ENCODE results near the gene APOB. TPM values are rescaled to one million over a fixed set of nuclear protein-coding genes. Genes with fewer than 3 reads are reported as not detected.

APOB gene
- total RNA-seq, 1 experiment from 2014 or later, result not detected

DNA sequence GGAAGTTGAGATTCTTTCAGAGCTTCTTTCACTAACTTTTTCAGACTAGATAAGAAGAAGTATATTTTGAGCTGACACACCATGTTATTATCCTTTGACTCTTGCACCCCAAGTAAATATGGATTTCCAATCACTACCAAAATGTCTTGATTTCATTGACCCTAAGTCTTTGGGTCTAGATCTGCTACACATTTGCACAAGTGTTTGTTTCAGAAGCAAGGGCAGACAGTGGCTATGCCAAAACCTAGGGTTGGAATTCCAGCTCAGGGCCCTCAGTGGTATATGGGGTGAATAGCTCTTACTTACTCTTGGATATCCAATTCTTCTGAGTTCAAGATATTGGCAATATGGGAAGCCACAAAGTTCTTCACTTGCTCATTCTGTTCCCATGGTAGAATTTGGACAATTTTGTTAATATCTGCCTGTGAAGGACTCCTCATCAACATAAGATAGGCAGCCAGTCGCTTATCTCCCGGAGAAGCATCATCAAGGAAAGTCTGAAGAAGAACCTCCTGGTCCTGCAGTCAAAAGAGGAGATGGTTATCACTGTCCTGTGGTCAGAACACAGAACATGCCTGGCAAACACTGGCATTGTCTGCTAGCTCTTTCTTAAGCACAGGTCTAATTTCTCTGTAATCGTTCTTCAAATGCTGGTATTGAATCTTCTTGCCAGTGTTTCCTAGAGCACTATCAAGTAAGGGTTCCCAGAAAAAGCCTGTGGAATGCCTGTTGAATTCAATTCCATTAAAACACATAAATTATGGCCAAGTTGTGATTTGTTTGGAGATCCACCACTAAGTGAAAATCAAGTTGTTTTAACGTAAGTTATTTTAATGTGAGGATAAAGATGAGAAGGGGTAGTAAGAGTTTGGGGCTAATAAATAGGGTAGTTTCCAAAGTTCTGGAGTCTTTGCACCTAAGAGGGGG is 15.6 kb downstream of the APOB start:
- no peak for DNase-seq (ENCODE audit: low spot score)
- intact Hi-C loops (cut with micrococcal nuclease; ENCODE audit: unreplicated experiment), result loop anchor here (5.0 kb wide), 1 partner anchor 366 kb away; no protein-coding TSS in a partner anchor
- Histone ChIP-seq H3K9me3 (ENCODE audit: low read depth, low read length, poor library complexity, severe bottlenecking) (no peaks in the 10 kb centered on the region), H3K27me3 (replicated peaks; ENCODE audit: insufficient read depth, low read depth, low read length, poor library complexity) (peaks cover 49% of the 10 kb centered on the region), H3K36me3 (ENCODE audit: insufficient read depth, low read length, poor library complexity, severe bottlenecking) (no peaks in the 10 kb centered on the region), H3K27ac (ENCODE audit: low read depth, low read length, poor library complexity, severe bottlenecking) (no peak overlapping the region), H3K4me1 (ENCODE audit: insufficient read depth, low read length, poor library complexity, severe bottlenecking) (no peaks in the 10 kb centered on the region), H3K4me3 (ENCODE audit: low read depth, low read length, poor library complexity, severe bottlenecking) (no peak overlapping the region)
- POLR2A ChIA-PET (ENCODE audit: low non-redundant PET), result no interaction called here
- TF ChIP-seq CTCF (conservative IDR thresholded peaks at IDR 0.05; ENCODE audit: low read depth, low read length) (no peak), EZH2 (IDR thresholded peaks at IDR 0.05; ENCODE audit: borderline replicate concordance, low read depth, low read length, poor library complexity, severe bottlenecking) (no peak)
- no TSS peak for BruUV-seq (replicated peaks)
- CTCF ChIA-PET, result no interaction called here

DNA sequence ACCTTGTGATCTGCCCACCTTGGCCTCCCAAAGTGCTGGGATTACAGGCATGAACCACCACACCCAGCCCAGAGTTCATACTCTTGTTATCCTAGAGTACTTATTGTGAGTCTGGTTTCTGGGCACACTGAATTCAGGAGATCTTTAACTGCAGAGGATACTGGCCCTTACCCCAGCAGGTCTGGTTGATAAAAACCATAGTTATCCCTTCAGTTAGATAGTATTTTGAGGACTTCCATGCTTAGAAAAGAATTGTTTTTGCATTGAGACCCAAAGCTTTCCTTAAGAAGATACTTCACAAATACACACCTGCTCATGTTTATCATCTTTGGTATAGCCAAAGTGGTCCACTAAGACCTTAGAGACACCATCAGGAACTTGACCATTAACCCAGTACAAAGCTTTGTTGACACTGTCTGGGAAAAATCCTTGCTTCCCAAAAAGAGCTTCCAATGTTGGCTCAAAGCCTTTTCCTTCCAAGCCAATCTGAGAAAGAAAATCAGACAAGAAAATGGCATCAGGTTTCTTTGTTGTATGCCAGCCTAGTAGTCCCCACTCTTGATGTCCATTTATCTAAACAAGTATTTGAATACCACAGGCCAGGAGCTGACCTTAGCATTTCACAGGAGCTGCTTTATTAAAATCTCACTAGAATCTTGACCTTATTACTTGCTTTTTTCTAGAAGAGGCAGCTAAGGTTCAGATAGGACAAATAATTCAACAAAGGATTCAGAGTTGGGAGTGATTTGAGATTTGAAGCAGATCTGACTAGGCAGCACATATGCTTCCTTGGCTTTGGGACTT is 17.2 kb downstream of the APOB start:
- no peak for DNase-seq (ENCODE audit: low spot score)
- TF ChIP-seq EZH2 (IDR thresholded peaks at IDR 0.05; ENCODE audit: borderline replicate concordance, low read depth, low read length, poor library complexity, severe bottlenecking) (no peak), CTCF (conservative IDR thresholded peaks at IDR 0.05; ENCODE audit: low read depth, low read length) (no peak)
- CTCF ChIA-PET, result no interaction called here
- Histone ChIP-seq H3K27ac (ENCODE audit: low read depth, low read length, poor library complexity, severe bottlenecking) (no peak overlapping the region), H3K4me1 (ENCODE audit: insufficient read depth, low read length, poor library complexity, severe bottlenecking) (no peaks in the 10 kb centered on the region), H3K27me3 (replicated peaks; ENCODE audit: insufficient read depth, low read depth, low read length, poor library complexity) (peaks cover 63% of the 10 kb centered on the region), H3K4me3 (ENCODE audit: low read depth, low read length, poor library complexity, severe bottlenecking) (no peak overlapping the region), H3K9me3 (ENCODE audit: low read depth, low read length, poor library complexity, severe bottlenecking) (no peaks in the 10 kb centered on the region), H3K36me3 (ENCODE audit: insufficient read depth, low read length, poor library complexity, severe bottlenecking) (no peaks in the 10 kb centered on the region)
- intact Hi-C loops (cut with micrococcal nuclease; ENCODE audit: unreplicated experiment), result loop anchor here (5.0 kb wide), 1 partner anchor 364 kb away; no protein-coding TSS in a partner anchor
- BruUV-seq (replicated peaks), result no TSS peak
- POLR2A ChIA-PET (ENCODE audit: low non-redundant PET), result no interaction called here

GRCh38 chr2:21025690-21026478 is 18.0 kb downstream of the APOB start:
- H3K9me3 ChIP-seq (ENCODE audit: low read depth, low read length, poor library complexity, severe bottlenecking), result no peaks in the 10 kb centered on the region
- POLR2A ChIA-PET (ENCODE audit: low non-redundant PET), result no interaction called here

More at GRCh38 chr2:21025690-21026478, 18.0 kb downstream of the APOB start:
- Histone ChIP-seq H3K27ac (ENCODE audit: low read depth, low read length, poor library complexity, severe bottlenecking) (no peak overlapping the region), H3K27me3 (replicated peaks; ENCODE audit: insufficient read depth, low read depth, low read length, poor library complexity) (peaks cover 65% of the 10 kb centered on the region), H3K36me3 (ENCODE audit: insufficient read depth, low read length, poor library complexity, severe bottlenecking) (no peaks in the 10 kb centered on the region), H3K4me1 (ENCODE audit: insufficient read depth, low read length, poor library complexity, severe bottlenecking) (no peaks in the 10 kb centered on the region), H3K4me3 (ENCODE audit: low read depth, low read length, poor library complexity, severe bottlenecking) (no peak overlapping the region)
- intact Hi-C loops (cut with micrococcal nuclease; ENCODE audit: unreplicated experiment), result loop anchor here (5.0 kb wide), 1 partner anchor 364 kb away; no protein-coding TSS in a partner anchor
- CTCF ChIA-PET, result no interaction called here
- no peak for DNase-seq (ENCODE audit: low spot score)
- no TSS peak for BruUV-seq (replicated peaks)
- no peak for TF ChIP-seq EZH2 (IDR thresholded peaks at IDR 0.05; ENCODE audit: borderline replicate concordance, low read depth, low read length, poor library complexity, severe bottlenecking)
- no peak for TF ChIP-seq CTCF (conservative IDR thresholded peaks at IDR 0.05; ENCODE audit: low read depth, low read length)
